NAMALWA (cell line): ENCODE measurements around the gene ROR1.

ENCODE experiments used
- DNase-seq: peaks from one replicate; pipeline ENCODE4 v3.0.0-alpha.2; 2015; ENCODE audit warnings: low spot score

Gene ROR1

GRCh38 chr1:63977466-63977865 is 203.6 kb downstream of the ROR1 start:
- DNase-seq, result peak; percentile 14

- DNase-seq, result no peak
These were observed 207.1 kb downstream of the ROR1 start for GRCh38 chr1:63980740-63981407.

GRCh38 chr1:63981408-63981773 is 207.6 kb downstream of the ROR1 start:
- DNase-seq, result no peak

- no peak for DNase-seq
These were observed 208.4 kb downstream of the ROR1 start for GRCh38 chr1:63982201-63982600.

GRCh38 chr1:63983391-63984256 is 209.8 kb downstream of the ROR1 start:
- DNase-seq, result no peak

GRCh38 chr1:63984257-63984929 is 210.6 kb downstream of the ROR1 start:
- no peak for DNase-seq

- DNase-seq, result no peak
These were observed 211.1 kb downstream of the ROR1 start for GRCh38 chr1:63984930-63985290.

- no peak for DNase-seq
These were observed 213.3 kb downstream of the ROR1 start for GRCh38 chr1:63987014-63987627.

GRCh38 chr1:63987628-63988024 is 213.8 kb downstream of the ROR1 start:
- no peak for DNase-seq

GRCh38 chr1:63988941-63989340 is 215.1 kb downstream of the ROR1 start:
- DNase-seq, result no peak

GRCh38 chr1:63991685-63992084 is 217.9 kb downstream of the ROR1 start:
- no peak for DNase-seq

GRCh38 chr1:64000021-64000420 is 226.2 kb downstream of the ROR1 start:
- DNase-seq, result no peak

GRCh38 chr1:64001038-64001437 is 227.2 kb downstream of the ROR1 start:
- no peak for DNase-seq

- DNase-seq, result no peak
These were observed 230.7 kb downstream of the ROR1 start for GRCh38 chr1:64004451-64005025.

GRCh38 chr1:64005801-64006200 is 232.0 kb downstream of the ROR1 start:
- no peak for DNase-seq

GRCh38 chr1:64006276-64007051 is 232.6 kb downstream of the ROR1 start:
- DNase-seq, result peak; percentile 4

GRCh38 chr1:64010316-64010715 is 236.5 kb downstream of the ROR1 start:
- DNase-seq, result no peak

- no peak for DNase-seq
These were observed 239.6 kb downstream of the ROR1 start for GRCh38 chr1:64013395-64013794.

- DNase-seq, result peak; percentile 42
These were observed 246.0 kb downstream of the ROR1 start for GRCh38 chr1:64019818-64020217.

GRCh38 chr1:64021066-64021465 is 247.2 kb downstream of the ROR1 start:
- DNase-seq, result no peak

- no peak for DNase-seq
These were observed 251.2 kb downstream of the ROR1 start for GRCh38 chr1:64025051-64025450.
